ENCODE measurements around the gene C12orf60.

DNA sequence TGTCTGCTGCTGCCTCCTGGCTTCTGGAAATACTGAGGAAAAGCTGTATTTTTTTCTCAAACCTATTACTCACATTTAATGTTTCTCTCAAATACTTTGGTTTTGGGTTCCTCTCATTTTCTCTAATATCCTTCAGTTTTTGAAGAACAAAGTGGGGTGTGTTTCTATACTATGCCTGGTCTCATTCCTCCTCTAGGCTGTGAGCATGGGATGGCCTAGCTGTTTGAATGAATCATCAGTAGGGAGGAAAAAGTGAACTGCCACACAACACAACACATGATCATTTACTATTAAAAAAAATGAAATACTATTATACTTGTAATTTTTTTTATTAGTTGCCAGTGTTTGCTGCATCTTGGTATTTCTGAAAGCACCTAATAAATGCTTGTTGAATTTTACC, 21.8 kb downstream of the C12orf60 start:
- TF ChIP-seq YY1 (IDR thresholded peaks at IDR 0.05; ENCODE audit: insufficient read depth, insufficient read length) (no peak), SUZ12 (IDR thresholded peaks at IDR 0.05; ENCODE audit: extremely low read depth, insufficient read depth, insufficient read length) (no peak)
